Gastrocnemius medialis (tissue), 4 donors: ENCODE measurements around the gene TMEM150B. TPM values are rescaled to one million over a fixed set of nuclear protein-coding genes. Genes with fewer than 3 reads are reported as not detected.

Source experiments
- ATAC-seq, 2 donors: fragments of 150-250 bp; one replicate each; pipeline ENCODE4 v1.9.1; 2016
- DNase-seq, 2 donors: peaks; one replicate each; pipeline ENCODE4 v3.0.0-alpha.2; 2019
- H3K27ac ChIP-seq, 4 donors: fragments of 200-600 bp; sonication (generic); 1 replicate in 1 of 4; 2 replicates in 3 of 4; pipeline ENCODE4 v1.5.1; 2016 to 2018; ENCODE audit warnings: mild to moderate bottlenecking in 2 of 4, moderate library complexity in 1 of 4
- H3K27me3 ChIP-seq, 3 donors: fragments of 200-600 bp; sonication (generic) in 2 of 3; 1 replicate in 1 of 3; 2 replicates in 2 of 3; pipeline versions ENCODE4 v1.5.1 to v1.6.0; 2016 to 2019; ENCODE audit warnings: mild to moderate bottlenecking in 1 of 3, moderate library complexity in 1 of 3
- H3K36me3 ChIP-seq, 2 donors: fragments of 200-600 bp; sonication (generic) in 1 of 2; one replicate each; pipeline ENCODE4 v1.5.1; 2017 to 2018
- H3K4me1 ChIP-seq, 2 donors: fragments of 200-600 bp; sonication (generic) in 1 of 2; one replicate each; pipeline ENCODE4 v1.5.1; 2016 to 2017; ENCODE audit warnings: mild to moderate bottlenecking in 2 of 2
- H3K4me3 ChIP-seq, 4 donors: fragments of 200-600 bp; sonication (generic) in 3 of 4; 1 replicate in 1 of 4; 2 replicates in 3 of 4; pipeline ENCODE4 v1.5.1; 2016 to 2019; ENCODE audit warnings: mild to moderate bottlenecking in 2 of 4
- H3K9me3 ChIP-seq, 3 donors: fragments of 200-600 bp; sonication (generic) in 2 of 3; 1 replicate in 1 of 3; 2 replicates in 2 of 3; pipeline ENCODE4 v1.5.1; 2016 to 2019
- CTCF ChIP-seq, 5 experiments: fragments of 450-650 bp in 3 of 5; fragments of 200-600 bp in 2 of 5; sonication (generic) in 2 of 5; IDR thresholded peaks in 4 of 5; conservative IDR thresholded peaks in 1 of 5; 1 replicate in 4 of 5; 2 replicates in 1 of 5; pipeline ENCODE4 v1.5.1; 2016 to 2019; ENCODE audit warnings: antibody characterized with exemption in 5 of 5, mild to moderate bottlenecking in 3 of 5, moderate library complexity in 3 of 5
- POLR2A ChIP-seq, 2 donors: fragments of 450-650 bp; IDR thresholded peaks; one replicate each; pipeline ENCODE4 v1.6.1; 2017; ENCODE audit warnings: antibody characterized with exemption in 2 of 2, mild to moderate bottlenecking in 2 of 2, moderate library complexity in 2 of 2
- in situ Hi-C, 4 donors: fragments of 200-750 bp; cut with MboI; loops; one replicate each; pipeline versions ENCODE4 v1.15.0 to v1.8.0; 2017; ENCODE audit warnings: low sequenced_read_pairs in 4 of 4
- intact Hi-C: fragments of 100-400 bp; cut with DNase I; formaldehyde crosslinking; loops from one replicate; pipeline ENCODE4 v1.15.1; 2023; ENCODE audit warnings: low total_unique reads
- total RNA-seq, 4 donors: library from RNA; depleted of rRNA; stranded (reverse); fragments of >200 nt; gene quantifications; one replicate each; pipeline versions ENCODE4 v1.1.0 to v1.2.3, GENCODE V29; 2016

Gene TMEM150B
- total RNA-seq, 4 donors from 2014 or later = 0.40 to 3.3 TPM; not detected in 2

- peaks cover 0 to 9% (median 0%) of the 10 kb centered on the region in 3 donors for H3K27me3 ChIP-seq
- ATAC-seq (no peak), DNase-seq (no peak)
- no peak for TF ChIP-seq POLR2A (IDR thresholded peaks at IDR 0.05)
- TF ChIP-seq CTCF (IDR thresholded peaks at IDR 0.05 in 4 of 5, conservative IDR thresholded peaks at IDR 0.05 in 1 of 5) = no peak
- no peaks in the 10 kb centered on the region for H3K9me3 ChIP-seq
- in situ Hi-C loops (loop anchor here in 1 of 4 donors (25.0 kb wide), 1 partner anchor 129 kb away; the partner anchor contains the start of gene UBE2S), intact Hi-C loops (no loop called here)
- peak within 1 kb of the TSS in 2 of 4 donors; percentile 15 to 27 for H3K4me3 ChIP-seq
- H3K36me3 ChIP-seq = no peaks in the 10 kb centered on the region
- peak within 1 kb of the TSS in 1 of 4 donors; percentile 26 for H3K27ac ChIP-seq
- peaks cover 7 to 8% of the 10 kb centered on the region in 2 donors for H3K4me1 ChIP-seq
Observed at GRCh38 chr19:55283548-55284377, 41.4 kb downstream of the TMEM150B start, which contains the start of gene BRSK1. BRSK1 (plus strand) TSS chr19:55283997; CDS start chr19:55284443, 446 bp downstream.

DNA sequence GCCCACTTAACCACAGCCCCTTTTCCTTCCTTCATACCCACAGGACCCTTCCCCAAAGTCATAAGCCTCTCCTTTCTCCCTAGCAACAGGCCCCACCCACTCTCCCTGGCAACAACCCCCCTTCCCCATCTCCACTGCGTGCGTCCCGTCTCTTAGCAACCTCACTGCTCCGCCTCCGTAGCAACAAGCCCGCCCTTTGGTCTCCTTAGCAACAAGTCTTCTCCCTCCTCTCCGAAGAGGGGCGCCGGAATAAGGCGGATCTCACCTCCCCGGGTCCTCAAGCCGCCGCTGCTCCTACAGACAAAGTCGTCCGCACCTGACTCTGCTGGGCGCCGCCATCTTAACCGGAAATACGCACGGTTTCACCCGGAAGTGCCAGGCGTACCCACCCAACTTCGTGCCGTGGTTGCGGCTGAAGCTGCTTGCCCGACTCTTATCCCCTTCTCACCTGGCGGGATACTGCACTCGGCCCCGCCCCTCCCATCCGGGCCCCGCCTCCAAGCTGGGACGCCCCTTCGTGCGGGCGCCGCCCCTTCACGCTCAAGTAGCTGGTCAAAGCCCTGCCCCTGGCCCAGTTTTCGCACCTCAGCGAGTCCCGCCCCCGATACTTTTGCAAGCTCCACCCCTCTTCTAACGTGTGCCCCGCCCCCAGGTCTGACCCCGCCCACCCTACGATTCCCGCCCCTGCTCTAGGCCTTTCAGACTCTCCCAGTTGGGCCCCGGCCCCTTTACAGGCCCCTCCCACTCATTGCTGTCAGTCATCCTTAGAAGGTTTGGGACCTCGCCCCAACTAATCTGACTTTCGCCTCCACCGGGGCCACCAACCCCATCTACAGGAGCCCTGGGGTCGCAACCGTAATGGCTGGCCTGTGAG is 45.1 kb downstream of the TMEM150B start, which contains the start of gene HSPBP1:
Gene HSPBP1 (minus strand): TSS at position 341 of the 874 bp plus-strand sequence. CDS start 502 bp downstream, outside the sequence.
- Histone ChIP-seq H3K9me3 (no peaks in the 10 kb centered on the region), H3K4me3 (peak within 1 kb of the TSS; percentile 63 to 97 (median 82)), H3K4me1 (peaks cover 7 to 8% of the 10 kb centered on the region in 2 donors), H3K27me3 (peaks cover 0 to 9% (median 0%) of the 10 kb centered on the region in 3 donors), H3K36me3 (peaks cover 0 to 14% of the 10 kb centered on the region in 2 donors), H3K27ac (peak within 1 kb of the TSS; percentile 70 to 86 (median 81))
- DNase-seq = peak; percentile 76 to 87
- TF ChIP-seq CTCF (IDR thresholded peaks at IDR 0.05 in 4 of 5, conservative IDR thresholded peaks at IDR 0.05 in 1 of 5) (no peak), POLR2A (IDR thresholded peaks at IDR 0.05) (no peak)
- ATAC-seq = peak; percentile 94 to 98
- intact Hi-C loops (loop anchor here (1.0 kb wide), 1 partner anchor 21 kb away; the partner anchor contains the start of gene PPP6R1), in situ Hi-C loops (loop anchor here in 1 of 4 donors (25.0 kb wide), 1 partner anchor 132 kb away; the partner anchor contains the start of gene UBE2S)

DNA sequence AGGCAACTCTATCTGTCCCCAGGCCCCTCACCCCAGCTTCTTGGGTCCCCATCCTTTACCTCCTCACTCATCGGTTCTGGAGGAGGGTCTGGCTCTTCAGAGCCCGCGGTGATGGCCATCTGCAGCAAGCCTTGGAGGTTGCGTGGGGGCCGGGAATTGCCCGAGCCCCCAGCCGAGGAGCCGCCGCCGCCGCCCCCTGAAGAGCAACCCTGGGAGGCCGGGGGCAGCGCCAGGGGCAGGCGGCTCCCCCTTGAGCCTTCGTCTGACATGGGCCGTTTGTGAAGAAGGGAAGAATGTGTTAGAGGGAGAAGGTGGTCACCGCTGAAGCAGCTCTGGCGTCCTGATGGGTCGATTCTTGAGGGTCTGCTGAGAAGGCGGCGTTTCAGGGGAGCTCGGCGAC is 45.8 kb downstream of the TMEM150B start:
- H3K9me3 ChIP-seq = no peaks in the 10 kb centered on the region
- in situ Hi-C loops = loop anchor here in 1 of 4 donors (25.0 kb wide), 1 partner anchor 133 kb away; the partner anchor contains the start of gene UBE2S
- DNase-seq = no peak
- H3K27ac ChIP-seq = peak overlapping the region; percentile 70 to 86 (median 81)
- peak overlapping the region; percentile 63 to 97 (median 82) for H3K4me3 ChIP-seq
- no peak for ATAC-seq
- H3K27me3 ChIP-seq = peaks cover 0 to 9% (median 0%) of the 10 kb centered on the region in 3 donors
- H3K36me3 ChIP-seq = peaks cover 0 to 19% of the 10 kb centered on the region in 2 donors
- intact Hi-C loops = no loop called here
- peaks cover 7 to 8% of the 10 kb centered on the region in 2 donors for H3K4me1 ChIP-seq
- no peak for TF ChIP-seq POLR2A (IDR thresholded peaks at IDR 0.05)
- no peak for TF ChIP-seq CTCF (IDR thresholded peaks at IDR 0.05 in 4 of 5, conservative IDR thresholded peaks at IDR 0.05 in 1 of 5)
